Choroid plexus epithelial cell (primary cell): Measurements from ENCODE around the gene GPR21.

Experiments
- DNase-seq: peaks from one replicate; pipeline ENCODE4 v3.0.0-alpha.2; 2010; ENCODE audit warnings: low read depth
- H3K4me3 ChIP-seq: 2 replicates; pipeline ENCODE4 v1.5.1; 2011; ENCODE audit warnings: low read depth, mild to moderate bottlenecking, control low read depth, low read length, moderate library complexity
- TF ChIP-seq, protein P1 (sequence below): conservative IDR thresholded peaks from 2 replicates; pipeline ENCODE4 v1.5.1; 2011; ENCODE audit warnings: low read depth, mild to moderate bottlenecking, control low read depth, inconsistent platforms, low read length, moderate library complexity

GPR21 gene

DNA sequence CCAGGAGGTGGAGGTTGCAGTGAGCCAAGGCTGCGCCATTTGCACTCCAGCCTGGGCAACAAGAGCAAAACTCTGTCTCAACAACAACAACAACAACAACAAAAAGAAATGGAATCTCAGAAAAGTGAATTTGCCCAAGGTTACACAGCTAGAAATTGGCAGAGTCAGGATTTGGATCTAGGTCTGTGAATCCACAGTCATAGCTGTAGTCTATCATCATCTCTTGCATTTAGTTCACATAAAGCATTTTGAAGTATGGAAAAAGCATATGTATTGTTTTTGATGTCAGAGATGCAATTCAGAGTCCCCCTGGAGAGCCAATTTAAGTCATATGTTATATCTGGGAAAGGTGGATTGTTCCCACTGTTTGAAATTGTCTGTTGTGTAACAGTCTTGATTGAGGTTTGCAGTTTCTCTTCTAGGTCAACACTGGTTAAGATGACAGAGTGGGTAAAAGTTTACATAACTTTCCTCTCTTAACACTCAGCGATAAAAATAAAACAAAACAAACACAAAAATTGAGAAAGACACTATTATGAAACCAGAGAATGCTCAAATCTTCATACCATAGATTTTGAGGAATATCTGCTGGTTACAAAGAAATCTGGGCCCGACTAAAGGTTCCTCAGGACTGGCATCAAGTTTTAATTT lies 21.5 kb upstream of the GPR21 start:
- no peak overlapping the region for H3K4me3 ChIP-seq
- DNase-seq: peak; percentile 79
- TF ChIP-seq, protein P1, sequence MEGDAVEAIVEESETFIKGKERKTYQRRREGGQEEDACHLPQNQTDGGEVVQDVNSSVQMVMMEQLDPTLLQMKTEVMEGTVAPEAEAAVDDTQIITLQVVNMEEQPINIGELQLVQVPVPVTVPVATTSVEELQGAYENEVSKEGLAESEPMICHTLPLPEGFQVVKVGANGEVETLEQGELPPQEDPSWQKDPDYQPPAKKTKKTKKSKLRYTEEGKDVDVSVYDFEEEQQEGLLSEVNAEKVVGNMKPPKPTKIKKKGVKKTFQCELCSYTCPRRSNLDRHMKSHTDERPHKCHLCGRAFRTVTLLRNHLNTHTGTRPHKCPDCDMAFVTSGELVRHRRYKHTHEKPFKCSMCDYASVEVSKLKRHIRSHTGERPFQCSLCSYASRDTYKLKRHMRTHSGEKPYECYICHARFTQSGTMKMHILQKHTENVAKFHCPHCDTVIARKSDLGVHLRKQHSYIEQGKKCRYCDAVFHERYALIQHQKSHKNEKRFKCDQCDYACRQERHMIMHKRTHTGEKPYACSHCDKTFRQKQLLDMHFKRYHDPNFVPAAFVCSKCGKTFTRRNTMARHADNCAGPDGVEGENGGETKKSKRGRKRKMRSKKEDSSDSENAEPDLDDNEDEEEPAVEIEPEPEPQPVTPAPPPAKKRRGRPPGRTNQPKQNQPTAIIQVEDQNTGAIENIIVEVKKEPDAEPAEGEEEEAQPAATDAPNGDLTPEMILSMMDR: no peak

DNA sequence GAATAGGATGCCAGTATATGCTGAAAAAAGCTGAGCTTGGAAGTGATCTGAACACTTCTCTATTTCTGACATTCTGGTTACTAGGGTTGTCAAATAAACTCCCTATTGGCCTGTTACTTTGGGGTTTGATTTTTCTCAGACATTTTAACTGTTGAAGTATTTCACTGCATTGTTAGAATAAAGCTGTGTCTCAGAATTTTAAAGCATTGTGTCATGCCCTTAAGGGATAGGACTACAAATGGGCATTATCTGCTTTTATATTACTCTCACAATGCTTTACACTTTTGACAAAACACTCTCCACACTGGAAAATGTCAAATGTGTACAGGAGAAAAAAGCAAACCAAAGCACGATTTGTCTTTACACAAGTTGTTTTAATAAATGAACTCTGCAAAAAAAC lies 16.8 kb upstream of the GPR21 start:
- H3K4me3 ChIP-seq: no peak overlapping the region
- no peak for DNase-seq
- TF ChIP-seq, protein P1: no peak

DNA sequence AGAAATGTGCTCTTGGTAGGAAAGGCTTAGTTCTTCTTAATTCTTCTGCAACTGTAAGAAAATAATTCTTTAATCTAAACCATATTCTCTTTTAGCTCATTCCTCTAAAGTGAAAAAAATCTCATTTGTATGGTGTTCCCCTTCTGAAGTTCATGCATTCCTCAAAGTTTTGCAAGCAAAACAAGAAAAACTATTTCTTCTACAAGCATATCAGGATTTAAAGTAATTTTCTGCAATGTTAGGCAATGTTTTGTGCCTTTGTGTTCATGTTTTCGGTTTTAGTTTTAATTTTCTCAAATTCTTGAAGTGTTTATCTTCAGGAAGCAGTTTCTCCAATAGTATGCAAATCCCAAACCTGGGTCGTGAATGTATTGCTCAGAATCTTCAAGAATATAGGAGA lies 12.7 kb upstream of the GPR21 start:
- H3K4me3 ChIP-seq: no peak overlapping the region
- TF ChIP-seq, protein P1: no peak
- no peak for DNase-seq

DNA sequence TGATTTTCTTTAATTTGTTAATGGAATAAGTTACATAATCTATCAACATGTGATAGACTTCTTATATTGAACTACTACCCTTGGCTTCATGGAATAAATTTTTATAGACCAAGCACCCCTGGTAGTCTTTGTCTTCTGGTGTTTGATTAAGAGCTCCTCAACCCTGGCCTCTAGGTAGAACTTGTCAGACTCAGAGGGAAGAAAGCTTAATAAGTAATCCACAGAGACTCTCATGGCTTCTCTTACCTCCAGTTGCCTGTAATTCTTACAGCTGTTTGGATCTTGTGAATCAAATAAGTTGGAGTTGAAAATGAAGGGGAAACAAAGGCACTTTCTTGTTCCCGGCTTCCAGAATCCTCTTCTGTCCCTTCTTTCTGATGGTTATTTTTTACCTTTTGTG lies 7.0 kb upstream of the GPR21 start:
- TF ChIP-seq, protein P1: no peak
- no peak for DNase-seq
- H3K4me3 ChIP-seq: no peak overlapping the region

DNA sequence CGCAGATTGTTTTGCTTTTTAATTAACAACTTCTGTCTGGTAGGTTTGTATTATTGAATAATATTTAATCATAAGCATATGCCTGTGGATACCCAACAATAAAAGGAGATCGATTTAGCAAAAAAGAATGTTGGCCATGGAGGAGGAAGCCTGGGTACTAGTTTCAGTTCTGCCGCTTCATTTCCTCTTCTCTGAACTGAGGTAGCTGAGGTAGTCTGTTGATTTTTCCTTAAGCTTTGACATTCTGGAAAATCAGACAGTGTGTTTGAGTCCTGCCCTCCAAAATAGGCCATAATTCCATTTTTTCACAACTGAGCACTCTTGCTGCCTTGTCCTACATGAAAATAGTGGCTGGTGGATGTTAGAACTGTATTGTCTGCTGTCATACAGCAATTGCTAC lies 6.0 kb upstream of the GPR21 start:
- DNase-seq: no peak
- TF ChIP-seq, protein P1: no peak
- H3K4me3 ChIP-seq: no peak overlapping the region

DNA sequence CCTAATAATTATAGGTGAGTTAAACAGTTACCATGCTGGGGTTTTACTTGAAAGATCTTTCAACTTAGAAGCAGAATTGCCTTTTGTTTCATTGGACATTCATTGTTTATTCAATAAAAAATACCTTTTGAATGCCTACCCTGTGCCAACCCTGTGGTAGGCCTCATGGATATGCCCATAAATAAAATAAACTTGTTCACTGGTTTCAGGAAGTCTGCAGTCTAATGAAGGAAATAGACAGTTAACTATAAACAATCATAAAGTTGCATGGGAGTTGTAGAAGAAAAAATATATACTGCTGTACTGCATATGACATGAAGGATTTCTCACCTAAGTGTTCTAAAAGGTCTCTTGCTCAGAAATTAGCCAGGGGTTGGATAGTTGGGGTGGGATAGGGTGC lies 5.3 kb upstream of the GPR21 start:
- TF ChIP-seq, protein P1: no peak
- no peak for DNase-seq
- no peak overlapping the region for H3K4me3 ChIP-seq

DNA sequence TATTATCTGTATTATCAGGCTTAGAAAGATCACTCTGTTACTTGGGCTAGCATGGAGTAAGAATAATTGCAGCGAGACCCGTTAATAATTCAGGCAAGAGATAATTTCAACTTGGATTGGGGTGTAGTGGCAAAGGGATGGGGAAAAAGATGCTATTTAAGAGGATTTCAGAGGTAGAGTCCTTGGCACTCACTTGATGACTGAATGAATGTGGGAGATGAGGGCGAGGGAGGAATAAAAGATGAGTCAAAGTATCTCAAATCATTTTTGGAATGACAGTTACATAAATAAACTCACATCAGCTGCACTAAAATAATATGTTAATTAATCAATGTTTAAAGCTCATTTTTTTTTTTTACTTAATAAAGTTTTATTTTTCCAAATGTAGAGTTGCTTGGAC lies 4.5 kb upstream of the GPR21 start:
- TF ChIP-seq, protein P1: no peak
- H3K4me3 ChIP-seq: no peak overlapping the region
- no peak for DNase-seq
